HG02885 (cell line): ENCODE results near the gene HSPA2.
"Not testable (repeated sequence)": the region's sequence is repeated elsewhere in the genome, so short reads cannot be mapped to it uniquely, and the experiment has no call there.

Experiments
- ATAC-seq: cut with Tn5 transposase; IDR thresholded peaks from one replicate; pipeline ENCODE4 v1.9.1; 2021; ENCODE audit warnings: mild to moderate bottlenecking; ENCODE audit not compliant: unreplicated experiment, poor library complexity

Gene HSPA2

DNA sequence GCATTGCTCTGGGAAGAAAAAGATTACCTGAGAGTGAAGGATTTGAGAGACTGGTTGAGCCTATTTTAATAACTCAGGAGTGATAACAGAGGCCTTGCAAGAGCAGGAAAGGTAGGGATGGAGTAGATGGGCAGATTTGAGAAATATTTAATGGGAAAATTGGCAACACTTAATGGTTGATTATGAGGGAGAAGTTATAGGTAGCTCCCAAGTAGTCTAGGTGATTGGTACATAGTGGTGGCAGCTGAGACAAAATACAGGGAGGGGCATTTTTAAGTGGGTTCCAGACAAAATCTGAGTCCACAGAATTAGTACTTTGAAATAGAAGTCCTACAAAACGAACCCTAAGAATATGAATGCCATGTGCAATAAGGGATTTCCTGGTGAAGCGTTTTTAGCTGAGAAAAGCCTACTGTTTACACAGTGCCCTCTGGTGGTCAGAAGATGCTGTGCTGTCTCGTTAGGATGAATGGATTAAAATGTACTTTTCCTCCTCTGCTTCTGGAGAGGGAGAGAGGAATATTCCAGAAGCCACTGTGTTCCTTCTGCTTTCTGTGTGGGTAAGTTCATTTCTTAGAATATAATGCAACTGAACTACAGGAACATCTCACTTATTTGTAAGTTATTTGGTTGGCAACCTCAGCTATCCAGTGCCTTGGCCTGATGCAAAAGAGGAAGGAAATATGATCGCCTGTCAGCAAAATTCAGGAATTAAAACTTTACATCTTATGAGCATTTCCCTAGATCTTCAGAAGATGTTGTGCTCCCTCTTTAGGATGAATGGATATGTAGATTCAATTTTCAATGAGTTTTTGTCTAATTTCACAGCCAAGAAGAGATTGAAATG lies 29.5 kb upstream of the HSPA2 start:
- ATAC-seq = no peak

DNA sequence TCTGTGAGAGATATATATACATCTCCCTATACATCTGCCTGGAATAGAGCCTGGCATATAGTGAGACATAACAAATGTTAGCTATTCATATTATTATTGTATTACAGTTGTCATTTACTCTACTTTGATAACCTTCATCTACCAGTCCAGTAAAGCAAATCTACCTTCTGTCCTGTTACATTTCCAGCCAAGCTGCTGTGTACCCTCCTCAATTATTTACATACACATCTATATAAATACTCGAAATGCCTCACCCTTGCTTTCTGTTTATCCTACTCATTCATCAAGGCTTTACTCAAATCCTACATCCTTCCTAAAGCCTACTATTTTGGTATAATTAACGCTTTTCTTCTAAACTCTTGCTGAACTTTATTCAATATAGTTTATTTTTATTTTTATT lies 27.3 kb upstream of the HSPA2 start:
- ATAC-seq = no peak

- ATAC-seq = no peak
These were observed 25.5 kb upstream of the HSPA2 start for GRCh38 chr14:64515053-64515452.

DNA sequence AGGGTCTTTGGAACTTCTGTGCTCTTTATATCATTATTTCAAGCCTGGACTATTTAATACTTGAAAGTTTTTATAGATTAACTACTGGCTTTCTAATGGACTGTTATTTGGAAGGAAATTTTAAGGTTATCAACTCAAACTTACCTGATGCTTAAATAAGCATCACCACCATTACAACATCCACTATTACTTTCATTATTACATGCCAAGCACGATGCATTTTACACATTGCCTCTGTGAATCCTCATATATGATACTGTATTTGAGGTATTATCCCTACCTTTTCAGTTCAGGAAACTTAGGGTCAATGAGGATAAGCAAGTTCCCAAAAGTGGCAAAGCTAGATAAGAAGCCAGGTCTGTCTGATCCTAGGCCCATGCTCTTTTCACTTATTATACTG lies 23.6 kb upstream of the HSPA2 start:
- ATAC-seq = no peak

DNA sequence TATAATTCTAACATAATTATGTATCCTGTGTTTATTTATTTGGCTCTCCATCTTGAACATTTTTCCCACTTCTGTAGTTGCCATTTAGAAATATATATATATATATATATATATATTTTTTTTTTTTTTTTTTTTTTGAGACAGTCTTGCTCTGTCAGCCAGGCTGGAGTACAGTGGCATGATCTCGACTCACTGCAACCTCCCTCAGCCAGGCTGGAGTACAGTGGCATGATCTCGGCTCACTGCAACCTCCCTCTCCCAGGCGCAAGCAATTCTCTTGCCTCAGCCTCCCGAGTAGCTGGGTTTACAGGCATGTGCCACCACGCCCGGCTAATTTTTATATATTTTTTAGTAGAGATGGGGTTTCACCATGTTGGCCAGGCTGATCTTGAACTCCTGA lies 22.9 kb upstream of the HSPA2 start:
- ATAC-seq = not testable (repeated sequence)

- no peak for ATAC-seq
These were observed 22.3 kb upstream of the HSPA2 start for GRCh38 chr14:64518229-64518628.

DNA sequence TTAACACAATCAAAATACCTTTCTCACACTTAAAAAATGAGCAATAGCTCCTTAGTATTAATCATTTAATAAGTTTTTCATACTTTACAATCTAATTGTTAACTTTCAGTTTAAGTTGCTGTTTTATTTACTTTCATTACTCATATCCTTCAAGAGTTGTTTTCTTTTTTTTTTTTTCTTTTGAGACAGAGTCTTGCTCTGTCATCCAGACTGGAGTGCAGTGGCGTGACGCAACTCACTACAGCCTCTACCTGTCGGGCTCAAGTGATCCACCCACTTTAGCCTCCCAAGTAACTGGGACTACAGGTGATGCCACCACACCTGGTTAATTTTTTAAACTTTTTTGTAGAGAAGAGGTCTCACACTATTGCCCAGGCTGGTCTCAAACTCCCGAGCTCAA lies 19.8 kb upstream of the HSPA2 start:
- ATAC-seq = no peak

GRCh38 chr14:64522591-64523355 lies 17.8 kb upstream of the HSPA2 start:
- no peak for ATAC-seq

DNA sequence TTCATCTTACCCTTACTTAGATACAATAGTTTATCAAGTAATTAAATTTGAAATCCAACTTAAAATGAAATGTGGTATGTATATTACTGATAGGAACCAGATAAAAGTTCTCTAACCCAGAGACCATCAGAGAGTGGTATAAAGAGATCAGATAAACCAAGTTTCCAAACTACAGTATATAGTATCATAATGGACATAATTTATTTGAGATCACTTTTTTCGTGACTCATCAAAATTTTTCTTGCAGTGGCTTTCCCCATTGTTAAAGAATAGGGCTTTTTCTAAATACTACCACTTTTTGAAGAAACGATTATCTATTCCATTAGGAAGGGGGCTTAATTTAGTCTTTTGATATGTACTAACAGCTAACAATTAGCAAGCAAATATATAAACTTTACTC lies 15.2 kb upstream of the HSPA2 start:
- ATAC-seq = no peak

GRCh38 chr14:64531567-64531966 lies 9.0 kb upstream of the HSPA2 start:
- no peak for ATAC-seq

GRCh38 chr14:64536488-64537245 lies 3.9 kb upstream of the HSPA2 start:
- no peak for ATAC-seq

- no peak for ATAC-seq
These were observed 875 bp downstream of the HSPA2 start for GRCh38 chr14:64541261-64541971.

DNA sequence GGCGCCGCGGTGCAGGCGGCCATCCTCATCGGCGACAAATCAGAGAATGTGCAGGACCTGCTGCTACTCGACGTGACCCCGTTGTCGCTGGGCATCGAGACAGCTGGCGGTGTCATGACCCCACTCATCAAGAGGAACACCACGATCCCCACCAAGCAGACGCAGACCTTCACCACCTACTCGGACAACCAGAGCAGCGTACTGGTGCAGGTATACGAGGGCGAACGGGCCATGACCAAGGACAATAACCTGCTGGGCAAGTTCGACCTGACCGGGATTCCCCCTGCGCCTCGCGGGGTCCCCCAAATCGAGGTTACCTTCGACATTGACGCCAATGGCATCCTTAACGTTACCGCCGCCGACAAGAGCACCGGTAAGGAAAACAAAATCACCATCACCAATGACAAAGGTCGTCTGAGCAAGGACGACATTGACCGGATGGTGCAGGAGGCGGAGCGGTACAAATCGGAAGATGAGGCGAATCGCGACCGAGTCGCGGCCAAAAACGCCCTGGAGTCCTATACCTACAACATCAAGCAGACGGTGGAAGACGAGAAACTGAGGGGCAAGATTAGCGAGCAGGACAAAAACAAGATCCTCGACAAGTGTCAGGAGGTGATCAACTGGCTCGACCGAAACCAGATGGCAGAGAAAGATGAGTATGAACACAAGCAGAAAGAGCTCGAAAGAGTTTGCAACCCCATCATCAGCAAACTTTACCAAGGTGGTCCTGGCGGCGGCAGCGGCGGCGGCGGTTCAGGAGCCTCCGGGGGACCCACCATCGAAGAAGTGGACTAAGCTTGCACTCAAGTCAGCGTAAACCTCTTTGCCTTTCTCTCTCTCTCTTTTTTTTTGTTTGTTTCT lies 1.7 kb downstream of the HSPA2 start:
- no peak for ATAC-seq

- no peak for ATAC-seq
These were observed 2.3 kb downstream of the HSPA2 start for GRCh38 chr14:64542836-64543201.

DNA sequence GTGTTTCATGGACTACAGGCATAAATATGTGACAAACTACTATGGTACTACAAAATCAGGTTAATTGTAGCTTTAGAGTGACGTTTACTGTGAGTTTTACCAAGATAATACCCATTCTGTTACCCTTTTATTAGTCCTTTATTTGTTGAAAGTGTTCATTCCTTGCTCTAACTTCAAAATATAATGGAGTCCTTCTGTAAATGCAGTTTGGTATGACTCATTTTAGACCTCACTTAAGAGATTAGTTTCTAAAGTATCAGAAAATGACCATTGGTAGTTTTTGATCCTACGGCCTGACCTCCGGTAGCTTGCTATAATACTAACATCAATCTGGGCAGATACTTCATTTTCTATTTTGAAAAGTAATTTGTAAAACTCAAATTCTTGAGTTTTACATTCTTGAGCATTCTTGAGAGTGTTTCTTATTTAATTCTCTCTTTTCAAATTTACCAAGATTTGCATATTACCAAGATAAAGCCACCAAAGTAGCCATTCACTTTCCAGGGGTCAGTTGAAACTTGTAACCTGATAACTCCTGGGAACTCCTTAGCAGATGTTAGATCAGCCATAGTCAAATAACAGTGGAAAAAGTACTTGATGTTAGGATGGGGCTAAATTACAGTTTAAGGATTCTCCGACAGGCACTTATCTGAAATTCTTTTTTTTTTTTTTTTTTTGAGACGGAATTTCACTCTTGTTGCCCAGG lies 4.2 kb downstream of the HSPA2 start:
- ATAC-seq = no peak

- no peak for ATAC-seq
These were observed 8.5 kb downstream of the HSPA2 start for GRCh38 chr14:64549016-64549415.

DNA sequence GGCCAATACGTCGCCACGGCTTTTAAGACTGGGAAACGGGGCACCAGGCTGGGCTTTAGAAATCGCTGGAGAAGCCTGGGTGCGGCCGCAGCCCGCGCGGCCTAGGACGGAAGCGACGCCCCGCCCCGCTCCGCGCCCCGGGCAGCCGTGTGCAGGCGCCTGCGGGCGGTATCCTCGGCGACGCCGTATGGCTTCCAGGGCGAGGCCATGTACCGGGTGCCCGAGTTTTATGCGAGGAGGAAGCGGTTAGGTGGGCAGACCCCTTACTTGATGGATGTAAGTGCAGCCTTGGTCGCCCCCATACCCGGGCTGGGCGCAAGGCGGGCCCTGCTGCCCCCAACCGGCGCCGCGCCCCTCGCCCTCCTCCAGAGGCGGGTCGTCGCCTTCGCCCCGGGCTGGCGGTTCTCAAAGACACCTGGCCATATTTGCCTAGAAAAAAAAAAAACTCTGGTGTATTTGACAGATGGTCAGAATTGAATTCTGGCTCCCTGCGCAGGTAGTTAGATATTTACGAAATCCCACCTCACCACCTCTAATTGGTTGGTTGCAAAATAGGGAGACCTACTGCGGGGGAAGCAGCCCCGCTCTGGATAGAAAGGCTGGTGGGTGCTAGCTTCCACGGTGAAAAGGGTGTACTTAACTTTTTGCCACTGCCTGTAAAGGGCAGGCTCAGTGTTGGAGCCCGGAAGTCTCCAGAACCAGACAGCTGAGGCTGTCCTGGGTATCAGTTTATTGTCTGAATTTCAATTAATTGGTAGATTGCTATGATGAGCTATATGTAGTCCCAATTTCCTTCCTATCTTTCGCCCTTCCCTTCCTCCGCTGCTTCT lies 9.5 kb downstream of the HSPA2 start, which contains the start of gene PPP1R36:
Gene PPP1R36, plus strand, starts transcription at position 171 of the 830 bp plus-strand sequence. Its CDS starts 37 bp downstream, at position 208.
- ATAC-seq = no peak
